ENCODE data around the gene ADAMTS2. TPM values are rescaled to one million over a fixed set of nuclear protein-coding genes. Genes with fewer than 3 reads are reported as not detected.

ADAMTS2 gene
- total and polyA plus RNA-seq, 2 of the 8 experiments (the other 6 are each of a cell fraction or from before 2014, with no cell fraction given), result 6.6 to 7.3 TPM

- FAIRE-seq (no peak), DNase-seq (ENCODE audit: low read depth in 1 of 2, low spot score in 2 of 2) (no peak)
- Histone ChIP-seq H2AK5ac (ENCODE audit: low read depth, low read length) (no peak overlapping the region), H2BK120ac (replicated peaks; ENCODE audit: low read depth, low read length) (no peak overlapping the region), H3K4me2 (ENCODE audit: insufficient read depth in 1 of 2, low read depth in 2 of 2, low read length in 2 of 2) (no peak overlapping the region), H3K14ac (ENCODE audit: insufficient read length) (no peak overlapping the region), H4K91ac (replicated peaks; ENCODE audit: insufficient read length, low read length) (no peak overlapping the region), H3K27ac (ENCODE audit: low read depth, low read length) (no peak overlapping the region), H3K56ac (replicated peaks; ENCODE audit: insufficient read length, low read depth, low read length) (no peak overlapping the region), H2BK12ac (ENCODE audit: low read depth, low read length) (no peak overlapping the region), H3K27me3 (replicated peaks in 1 of 4; ENCODE audit: control insufficient read depth in 3 of 4, extremely low read depth in 1 of 4, insufficient read depth in 3 of 4, low read length in 3 of 4) (no peaks in the 10 kb centered on the region), H2AFZ (ENCODE audit: low read length) (no peak overlapping the region), H3K4me1 (replicated peaks in 1 of 4; ENCODE audit: control insufficient read depth in 3 of 4, insufficient read depth in 4 of 4, low read length in 3 of 4) (peaks cover 0 to 2% (median under 1%) of the 10 kb centered on the region in 4 experiments; a peak in 1 of 7 replicates), H3K79me1 (ENCODE audit: low read depth, low read length) (no peaks in the 10 kb centered on the region), H3K9me3 (ENCODE audit: insufficient read depth in 2 of 2, low read depth in 1 of 2, low read length in 1 of 2) (no peaks in the 10 kb centered on the region; a peak in 1 of 4 replicates), H3K23ac (ENCODE audit: insufficient read length) (no peak overlapping the region), H2BK20ac (ENCODE audit: low read length) (no peak overlapping the region), H2BK15ac (ENCODE audit: low read length) (no peak overlapping the region), H3K79me2 (ENCODE audit: control insufficient read depth in 1 of 2, insufficient read depth in 2 of 2, low read length in 2 of 2) (no peaks in the 10 kb centered on the region), H3K9ac (replicated peaks in 1 of 4; ENCODE audit: extremely low read depth in 1 of 4, low read depth in 3 of 4, low read length in 3 of 4) (no peak overlapping the region), H4K8ac (ENCODE audit: extremely low read depth, insufficient read depth, low read length) (peak overlapping the region; percentile 25; the same call in 1 of the 2 replicates), H3K4ac (replicated peaks; ENCODE audit: insufficient read length, low read depth, low read length) (no peak overlapping the region), H3K4me3 (ENCODE audit: extremely low read depth in 1 of 4, insufficient read depth in 2 of 4, low read depth in 3 of 4, low read length in 4 of 4) (no peak overlapping the region), H2BK5ac (ENCODE audit: low read depth, low read length) (no peak overlapping the region), H4K5ac (ENCODE audit: insufficient read length, low read depth, low read length) (no peak overlapping the region), H4K20me1 (replicated peaks in 1 of 2; ENCODE audit: control insufficient read depth in 1 of 2, insufficient read depth in 2 of 2, low read length in 2 of 2) (peaks cover 0 to 4% of the 10 kb centered on the region in 2 experiments), H3K36me3 (ENCODE audit: control insufficient read depth in 2 of 4, insufficient read depth in 4 of 4, low read length in 3 of 4) (no peaks in the 10 kb centered on the region), H3K23me2 (ENCODE audit: low read depth, low read length) (no peaks in the 10 kb centered on the region), H3K18ac (ENCODE audit: extremely low read depth, low read length) (no peak overlapping the region)
- ChIA-PET CTCF (ENCODE audit: partially characterized antibody) (interaction anchor here (1.6 kb wide), 1 partner anchor 109 kb away, joined by 6 read pairs; no protein-coding TSS in a partner anchor), POLR2A (ENCODE audit: partially characterized antibody) (no interaction called here)
- no peak for TF ChIP-seq TCF12 (IDR thresholded peaks at IDR 0.05; ENCODE audit: low read depth, low read length)
- no peak for TF ChIP-seq PHF8 (conservative IDR thresholded peaks at IDR 0.05; ENCODE audit: low read depth, low read length)
- WGBS, 2 experiments (ENCODE audit: extremely low coverage in 1 of 2, insufficient coverage in 1 of 2, insufficient read length in 1 of 2, insufficient replicate concordance in 2 of 2, low coverage in 1 of 2, low lambda C conversion rate in 2 of 2, missing lambda C conversion rate in 1 of 2), result 86% methylated on average over 15 of the region's 15 CpGs; no CpG with 5 or more reads in 1 of the 2 experiments
These were observed 69.8 kb downstream of the ADAMTS2 start for GRCh38 chr5:179275381-179275878.
